ENCODE measurements around the gene SLC30A1.

SLC30A1 gene

DNA sequence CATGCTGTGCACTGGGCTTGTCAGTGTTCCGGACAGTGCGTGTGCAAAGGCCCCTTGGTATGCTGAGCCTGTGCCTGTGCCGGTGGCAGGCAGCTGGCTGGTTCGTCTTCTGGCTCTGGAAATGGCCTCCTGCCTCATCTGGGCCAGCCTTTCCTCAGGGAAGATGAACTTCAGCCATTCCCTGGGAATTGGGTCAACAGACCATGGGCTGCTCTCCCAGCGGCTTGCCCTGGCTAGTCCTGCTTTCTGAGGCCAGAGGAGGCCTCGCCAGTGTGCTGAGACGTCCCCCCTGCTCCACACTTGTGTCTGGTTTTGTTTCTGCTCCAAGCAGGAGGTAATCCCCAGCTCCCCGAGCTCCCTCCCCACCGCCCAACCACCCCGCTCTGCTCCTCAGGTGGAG is 54.4 kb downstream of the SLC30A1 start:
- Histone ChIP-seq H3K4me1 (ENCODE audit: control insufficient read depth in 1 of 2, insufficient read depth in 2 of 2, low read length in 2 of 2) (no peaks in the 10 kb centered on the region), H3K27me3 (ENCODE audit: control insufficient read depth in 1 of 2, insufficient read depth in 2 of 2, low read length in 2 of 2) (no peaks in the 10 kb centered on the region), H3K9me3 (ENCODE audit: control insufficient read depth in 1 of 2, low read length in 2 of 2) (no peaks in the 10 kb centered on the region), H3K27ac (ENCODE audit: low read depth, low read length) (no peak overlapping the region), H3K36me3 (ENCODE audit: control insufficient read depth in 1 of 2, insufficient read depth in 2 of 2, low read length in 2 of 2) (no peaks in the 10 kb centered on the region), H3K4me3 (ENCODE audit: low read depth in 1 of 2, low read length in 2 of 2) (no peak overlapping the region), H3K9ac (ENCODE audit: low read depth in 1 of 2, low read length in 2 of 2) (no peak overlapping the region)

GRCh38 chr1:211522804-211523203 is 56.2 kb downstream of the SLC30A1 start:
- Histone ChIP-seq H3K27me3 (ENCODE audit: control insufficient read depth in 1 of 2, insufficient read depth in 2 of 2, low read length in 2 of 2) (no peaks in the 10 kb centered on the region), H3K4me3 (ENCODE audit: low read depth in 1 of 2, low read length in 2 of 2) (no peak overlapping the region), H3K9me3 (ENCODE audit: control insufficient read depth in 1 of 2, low read length in 2 of 2) (no peaks in the 10 kb centered on the region), H3K27ac (ENCODE audit: low read depth, low read length) (no peak overlapping the region), H3K9ac (ENCODE audit: low read depth in 1 of 2, low read length in 2 of 2) (no peak overlapping the region), H3K4me1 (ENCODE audit: control insufficient read depth in 1 of 2, insufficient read depth in 2 of 2, low read length in 2 of 2) (peaks cover 0 to 8% of the 10 kb centered on the region in 2 donors), H3K36me3 (ENCODE audit: control insufficient read depth in 1 of 2, insufficient read depth in 2 of 2, low read length in 2 of 2) (no peaks in the 10 kb centered on the region)
